C4-2B (cell line): Measurements from ENCODE around the gene EPHB2.

Source experiments
- CTCF ChIP-seq: fragments of 450-650 bp; conservative IDR thresholded peaks from 2 replicates; pipeline ENCODE4 v1.5.1; 2017; ENCODE audit warnings: mild to moderate bottlenecking
- ZFX ChIP-seq: fragments of 450-650 bp; IDR thresholded peaks from 2 replicates; pipeline ENCODE4 v1.6.1; 2017

- no peak for TF ChIP-seq CTCF
- TF ChIP-seq ZFX, result no peak
Measured at GRCh38 chr1:22910986-22911651, 200.5 kb downstream of the EPHB2 start.
